Measurements from ENCODE around the gene HINFP.

HINFP gene

DNA sequence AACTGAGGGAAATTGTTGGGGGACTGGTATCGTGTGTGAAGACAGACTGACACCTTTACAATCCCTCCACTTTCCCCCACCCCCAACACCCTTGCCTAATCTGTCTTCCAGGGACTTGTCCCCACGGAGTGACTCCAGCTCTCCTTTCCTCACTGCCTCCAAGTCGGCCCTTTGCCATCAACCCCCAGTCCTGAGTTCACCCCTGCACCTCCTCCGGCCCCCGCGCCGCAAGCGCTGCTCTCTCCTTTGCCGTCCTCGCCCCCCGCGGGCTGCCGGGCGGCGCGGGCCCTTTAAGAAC, 27.3 kb downstream of the HINFP start:
- peak overlapping the region; percentile 52 for H3K4me3 ChIP-seq (replicated peaks; ENCODE audit: insufficient read depth, low read length)
- DNase-seq (ENCODE audit: low read depth in 1 of 2, low spot score in 1 of 2) = no peak

DNA sequence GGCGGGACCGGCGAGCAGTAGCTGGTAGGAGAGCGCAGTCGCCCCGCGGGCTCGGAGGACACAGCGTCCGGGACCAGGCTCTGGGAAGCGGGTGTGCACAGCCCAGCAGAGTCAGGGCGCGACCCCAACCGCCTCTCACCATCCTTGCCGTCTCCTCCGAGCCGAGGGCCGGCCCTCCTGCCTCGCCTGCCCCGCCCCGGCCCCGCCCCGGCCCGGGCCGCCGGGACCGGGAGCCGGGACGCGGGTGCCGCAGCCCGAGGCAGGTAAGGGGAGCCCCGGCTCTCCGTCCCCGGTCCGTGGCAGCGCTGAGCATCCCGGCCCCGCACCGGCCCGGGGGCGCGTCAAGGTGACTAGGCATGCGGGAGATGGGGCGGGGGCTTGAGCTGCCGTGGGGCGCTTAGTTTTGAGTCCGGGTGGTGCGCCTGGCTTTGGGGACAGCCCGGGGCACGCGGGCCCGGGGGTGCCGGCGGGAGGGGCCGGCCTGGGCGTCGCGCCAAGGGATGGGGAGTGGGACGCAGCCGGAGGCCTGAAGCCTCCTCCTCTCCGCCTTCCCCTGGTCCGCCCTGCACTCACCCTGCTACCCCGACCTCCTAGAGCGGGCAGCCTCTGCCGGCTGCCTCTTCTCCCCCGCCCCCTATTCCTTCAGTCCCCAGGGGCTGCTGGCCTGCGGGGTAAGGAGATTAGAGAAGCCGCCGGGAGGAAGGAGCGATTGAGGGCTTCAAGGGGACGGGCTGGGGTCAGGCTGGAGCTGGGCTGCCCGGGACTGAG, 27.8 kb downstream of the HINFP start, which contains the start of gene ABCG4:
ABCG4 (plus strand) TSS at position 35 of the 768 bp plus-strand sequence. CDS start 914 bp downstream, outside the sequence.
- DNase-seq (ENCODE audit: low read depth in 1 of 2, low spot score in 1 of 2) = no peak
- H3K27ac ChIP-seq (replicated peaks) = no peak within 1 kb of the TSS
- peak within 1 kb of the TSS; percentile 52 for H3K4me3 ChIP-seq (replicated peaks; ENCODE audit: insufficient read depth, low read length)
- TF ChIP-seq POLR2AphosphoS5 (IDR thresholded peaks at IDR 0.05; ENCODE audit: low read depth) = no peak
- no peak for TF ChIP-seq SPI1 (IDR thresholded peaks at IDR 0.05; ENCODE audit: borderline replicate concordance, low read depth)
- no peak for TF ChIP-seq GABPA (IDR thresholded peaks at IDR 0.05; ENCODE audit: low read depth)
- TF ChIP-seq, protein P1, sequence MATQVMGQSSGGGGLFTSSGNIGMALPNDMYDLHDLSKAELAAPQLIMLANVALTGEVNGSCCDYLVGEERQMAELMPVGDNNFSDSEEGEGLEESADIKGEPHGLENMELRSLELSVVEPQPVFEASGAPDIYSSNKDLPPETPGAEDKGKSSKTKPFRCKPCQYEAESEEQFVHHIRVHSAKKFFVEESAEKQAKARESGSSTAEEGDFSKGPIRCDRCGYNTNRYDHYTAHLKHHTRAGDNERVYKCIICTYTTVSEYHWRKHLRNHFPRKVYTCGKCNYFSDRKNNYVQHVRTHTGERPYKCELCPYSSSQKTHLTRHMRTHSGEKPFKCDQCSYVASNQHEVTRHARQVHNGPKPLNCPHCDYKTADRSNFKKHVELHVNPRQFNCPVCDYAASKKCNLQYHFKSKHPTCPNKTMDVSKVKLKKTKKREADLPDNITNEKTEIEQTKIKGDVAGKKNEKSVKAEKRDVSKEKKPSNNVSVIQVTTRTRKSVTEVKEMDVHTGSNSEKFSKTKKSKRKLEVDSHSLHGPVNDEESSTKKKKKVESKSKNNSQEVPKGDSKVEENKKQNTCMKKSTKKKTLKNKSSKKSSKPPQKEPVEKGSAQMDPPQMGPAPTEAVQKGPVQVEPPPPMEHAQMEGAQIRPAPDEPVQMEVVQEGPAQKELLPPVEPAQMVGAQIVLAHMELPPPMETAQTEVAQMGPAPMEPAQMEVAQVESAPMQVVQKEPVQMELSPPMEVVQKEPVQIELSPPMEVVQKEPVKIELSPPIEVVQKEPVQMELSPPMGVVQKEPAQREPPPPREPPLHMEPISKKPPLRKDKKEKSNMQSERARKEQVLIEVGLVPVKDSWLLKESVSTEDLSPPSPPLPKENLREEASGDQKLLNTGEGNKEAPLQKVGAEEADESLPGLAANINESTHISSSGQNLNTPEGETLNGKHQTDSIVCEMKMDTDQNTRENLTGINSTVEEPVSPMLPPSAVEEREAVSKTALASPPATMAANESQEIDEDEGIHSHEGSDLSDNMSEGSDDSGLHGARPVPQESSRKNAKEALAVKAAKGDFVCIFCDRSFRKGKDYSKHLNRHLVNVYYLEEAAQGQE (IDR thresholded peaks at IDR 0.05; ENCODE audit: insufficient replicate concordance, low read depth) = no peak
- TF ChIP-seq, protein P2, sequence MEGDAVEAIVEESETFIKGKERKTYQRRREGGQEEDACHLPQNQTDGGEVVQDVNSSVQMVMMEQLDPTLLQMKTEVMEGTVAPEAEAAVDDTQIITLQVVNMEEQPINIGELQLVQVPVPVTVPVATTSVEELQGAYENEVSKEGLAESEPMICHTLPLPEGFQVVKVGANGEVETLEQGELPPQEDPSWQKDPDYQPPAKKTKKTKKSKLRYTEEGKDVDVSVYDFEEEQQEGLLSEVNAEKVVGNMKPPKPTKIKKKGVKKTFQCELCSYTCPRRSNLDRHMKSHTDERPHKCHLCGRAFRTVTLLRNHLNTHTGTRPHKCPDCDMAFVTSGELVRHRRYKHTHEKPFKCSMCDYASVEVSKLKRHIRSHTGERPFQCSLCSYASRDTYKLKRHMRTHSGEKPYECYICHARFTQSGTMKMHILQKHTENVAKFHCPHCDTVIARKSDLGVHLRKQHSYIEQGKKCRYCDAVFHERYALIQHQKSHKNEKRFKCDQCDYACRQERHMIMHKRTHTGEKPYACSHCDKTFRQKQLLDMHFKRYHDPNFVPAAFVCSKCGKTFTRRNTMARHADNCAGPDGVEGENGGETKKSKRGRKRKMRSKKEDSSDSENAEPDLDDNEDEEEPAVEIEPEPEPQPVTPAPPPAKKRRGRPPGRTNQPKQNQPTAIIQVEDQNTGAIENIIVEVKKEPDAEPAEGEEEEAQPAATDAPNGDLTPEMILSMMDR (IDR thresholded peaks at IDR 0.05; ENCODE audit: insufficient read depth, low read length) = no peak
- H3K27me3 ChIP-seq (ENCODE audit: insufficient read depth, poor library complexity, severe bottlenecking) = peaks cover 36% of the 10 kb centered on the region

More for the DNA sequence above, 27.3 kb downstream of the HINFP start:
- H3K27me3 ChIP-seq (ENCODE audit: insufficient read depth, poor library complexity, severe bottlenecking) = peaks cover 36% of the 10 kb centered on the region
- no peak overlapping the region for H3K27ac ChIP-seq (replicated peaks)
- no peak for TF ChIP-seq SPI1 (IDR thresholded peaks at IDR 0.05; ENCODE audit: borderline replicate concordance, low read depth)
- TF ChIP-seq GABPA (IDR thresholded peaks at IDR 0.05; ENCODE audit: low read depth) = no peak
- TF ChIP-seq, protein P1 (IDR thresholded peaks at IDR 0.05; ENCODE audit: insufficient replicate concordance, low read depth) = no peak
- no peak for TF ChIP-seq POLR2AphosphoS5 (IDR thresholded peaks at IDR 0.05; ENCODE audit: low read depth)
- TF ChIP-seq, protein P2 (IDR thresholded peaks at IDR 0.05; ENCODE audit: insufficient read depth, low read length) = no peak

DNA sequence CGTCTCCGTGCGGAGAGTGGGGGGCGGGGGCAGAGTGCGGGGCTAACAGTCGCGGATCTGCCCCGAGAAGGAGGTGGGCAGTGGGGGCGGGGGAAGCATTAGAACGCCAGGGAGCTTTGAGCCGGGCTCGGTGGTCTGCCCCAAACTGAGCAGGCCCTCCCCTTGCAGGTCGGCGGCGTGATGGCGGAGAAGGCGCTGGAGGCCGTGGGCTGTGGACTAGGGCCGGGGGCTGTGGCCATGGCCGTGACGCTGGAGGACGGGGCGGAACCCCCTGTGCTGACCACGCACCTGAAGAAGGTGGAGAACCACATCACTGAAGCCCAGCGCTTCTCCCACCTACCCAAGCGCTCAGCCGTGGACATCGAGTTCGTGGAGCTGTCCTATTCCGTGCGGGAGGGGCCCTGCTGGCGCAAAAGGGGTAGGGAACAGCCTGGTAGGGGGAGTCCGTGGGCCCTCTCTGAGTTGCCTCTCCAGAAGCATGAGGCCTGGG, 28.5 kb downstream of the HINFP start:
- Histone ChIP-seq H3K27me3 (ENCODE audit: insufficient read depth, poor library complexity, severe bottlenecking) (peaks cover 36% of the 10 kb centered on the region), H3K4me3 (replicated peaks; ENCODE audit: insufficient read depth, low read length) (peak overlapping the region; percentile 52), H3K27ac (replicated peaks) (no peak overlapping the region)
- DNase-seq (ENCODE audit: low read depth in 1 of 2, low spot score in 1 of 2) = no peak
- TF ChIP-seq, protein P2 (IDR thresholded peaks at IDR 0.05; ENCODE audit: insufficient read depth, low read length) = no peak
- TF ChIP-seq POLR2AphosphoS5 (IDR thresholded peaks at IDR 0.05; ENCODE audit: low read depth) = no peak
- TF ChIP-seq, protein P1 (IDR thresholded peaks at IDR 0.05; ENCODE audit: insufficient replicate concordance, low read depth) = no peak

All from HL-60 (cell line).